ENCODE measurements around the gene LIPC.
A peak's percentile ranks its signal among the peaks of the same experiment; 100 is the strongest.

The LIPC gene

DNA sequence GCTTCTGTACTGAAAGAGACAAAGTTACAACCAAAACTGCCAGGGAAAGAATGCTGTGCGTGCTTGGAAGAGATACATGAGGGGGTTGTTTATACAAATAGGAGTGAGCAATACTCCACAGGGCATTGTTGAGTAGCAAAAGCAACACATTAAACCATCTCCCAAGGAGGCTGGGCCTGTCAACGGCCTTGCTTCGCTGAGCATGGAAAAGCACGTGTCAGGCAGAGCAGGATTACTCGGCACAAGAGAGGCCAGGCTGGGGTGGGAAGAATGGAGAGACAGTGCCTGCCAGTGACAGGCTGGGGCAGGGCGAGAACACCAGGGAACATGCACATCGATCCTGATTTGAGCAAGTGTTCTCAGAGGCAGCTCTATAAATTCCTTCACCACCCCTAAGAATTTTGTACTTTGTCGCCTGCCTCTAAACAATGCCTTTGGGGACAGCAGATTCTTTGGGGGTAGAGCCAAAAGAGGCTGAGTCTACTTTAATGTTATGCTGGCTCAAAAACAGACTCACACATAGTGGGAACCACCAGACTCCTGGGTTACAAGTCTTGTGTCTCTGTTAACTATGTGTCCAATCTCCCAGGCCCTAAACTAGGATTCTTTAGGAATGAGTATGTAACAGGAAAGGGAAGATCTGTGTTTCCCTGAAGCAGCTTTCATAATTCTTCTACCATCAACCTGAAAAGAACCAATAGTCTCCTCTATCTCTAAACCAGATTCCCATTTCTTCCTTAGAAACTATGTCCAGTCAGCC, 67.2 kb downstream of the LIPC start:
- no peak overlapping the region for H2AFZ ChIP-seq (ENCODE audit: low read depth)
- no peaks in the 10 kb centered on the region for H4K20me1 ChIP-seq (ENCODE audit: insufficient read depth)

GRCh38 chr15:58501006-58501405, 69.2 kb downstream of the LIPC start:
- no peak for TF ChIP-seq CTCF (conservative IDR thresholded peaks at IDR 0.05; ENCODE audit: low read depth, low read length)
- H3K4me1 ChIP-seq (ENCODE audit: low read depth, poor library complexity, severe bottlenecking), result peaks cover 42% of the 10 kb centered on the region
- no peak overlapping the region for H3K9ac ChIP-seq
- no peaks in the 10 kb centered on the region for H3K27me3 ChIP-seq (ENCODE audit: insufficient read depth, low read depth)
- no peak overlapping the region for H2AFZ ChIP-seq (ENCODE audit: low read depth)
- no peak overlapping the region for H3K4me2 ChIP-seq
- H3K4me3 ChIP-seq (IDR thresholded peaks at IDR 0.05; ENCODE audit: insufficient read depth, low read depth, low read length), result no peak overlapping the region
- no peak overlapping the region for H3K27ac ChIP-seq
- H3K79me2 ChIP-seq (ENCODE audit: insufficient read depth, low read depth), result no peaks in the 10 kb centered on the region
- no peaks in the 10 kb centered on the region for H4K20me1 ChIP-seq (ENCODE audit: insufficient read depth)
- H3K36me3 ChIP-seq (ENCODE audit: insufficient read depth), result no peaks in the 10 kb centered on the region

More for the DNA sequence above, 67.2 kb downstream of the LIPC start:
- H3K27me3 ChIP-seq (ENCODE audit: insufficient read depth, low read depth), result no peaks in the 10 kb centered on the region
- TF ChIP-seq CTCF (conservative IDR thresholded peaks at IDR 0.05; ENCODE audit: low read depth, low read length), result no peak
- no peaks in the 10 kb centered on the region for H3K79me2 ChIP-seq (ENCODE audit: insufficient read depth, low read depth)
- H3K27ac ChIP-seq, result no peak overlapping the region
- H3K4me1 ChIP-seq (ENCODE audit: low read depth, poor library complexity, severe bottlenecking), result peaks cover 22% of the 10 kb centered on the region
- H3K36me3 ChIP-seq (ENCODE audit: insufficient read depth), result no peaks in the 10 kb centered on the region
- H3K9ac ChIP-seq, result no peak overlapping the region
- no peak overlapping the region for H3K4me3 ChIP-seq (IDR thresholded peaks at IDR 0.05; ENCODE audit: insufficient read depth, low read depth, low read length)
- H3K4me2 ChIP-seq, result no peak overlapping the region

DNA sequence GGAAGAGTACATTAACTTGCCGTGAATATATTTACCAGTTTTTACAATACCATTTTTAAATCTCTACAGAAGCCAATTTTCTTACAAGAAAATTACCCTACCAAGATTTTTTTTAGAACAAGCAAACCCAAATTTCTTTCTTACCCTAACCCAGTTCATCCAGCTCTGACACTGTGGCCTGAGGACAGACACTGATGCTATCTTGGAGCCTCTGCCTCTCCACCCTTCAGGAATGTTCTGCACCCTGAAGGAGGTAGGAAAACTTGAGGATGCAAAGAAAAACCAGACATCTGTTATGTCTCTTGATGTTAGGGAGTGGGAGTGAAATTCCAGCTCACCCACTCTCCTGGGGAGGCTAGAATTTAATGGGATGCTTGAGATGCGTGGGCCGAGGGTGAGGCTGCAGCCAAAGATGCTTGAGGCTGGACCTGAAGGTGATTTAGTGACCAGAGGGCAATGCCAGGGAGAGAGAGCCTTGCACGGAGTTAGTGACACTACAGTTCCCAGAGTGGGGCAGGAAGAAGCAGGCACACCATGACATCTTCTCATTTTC, 69.9 kb downstream of the LIPC start:
- Histone ChIP-seq H3K27me3 (ENCODE audit: insufficient read depth, low read depth) (no peaks in the 10 kb centered on the region), H3K36me3 (ENCODE audit: insufficient read depth) (no peaks in the 10 kb centered on the region), H3K79me2 (ENCODE audit: insufficient read depth, low read depth) (no peaks in the 10 kb centered on the region), H3K4me3 (IDR thresholded peaks at IDR 0.05; ENCODE audit: insufficient read depth, low read depth, low read length) (no peak overlapping the region), H4K20me1 (ENCODE audit: insufficient read depth) (no peaks in the 10 kb centered on the region), H3K27ac (no peak overlapping the region), H2AFZ (ENCODE audit: low read depth) (no peak overlapping the region), H3K4me2 (no peak overlapping the region), H3K9ac (no peak overlapping the region), H3K4me1 (ENCODE audit: low read depth, poor library complexity, severe bottlenecking) (peaks cover 46% of the 10 kb centered on the region)
- no peak for TF ChIP-seq CTCF (conservative IDR thresholded peaks at IDR 0.05; ENCODE audit: low read depth, low read length)

DNA sequence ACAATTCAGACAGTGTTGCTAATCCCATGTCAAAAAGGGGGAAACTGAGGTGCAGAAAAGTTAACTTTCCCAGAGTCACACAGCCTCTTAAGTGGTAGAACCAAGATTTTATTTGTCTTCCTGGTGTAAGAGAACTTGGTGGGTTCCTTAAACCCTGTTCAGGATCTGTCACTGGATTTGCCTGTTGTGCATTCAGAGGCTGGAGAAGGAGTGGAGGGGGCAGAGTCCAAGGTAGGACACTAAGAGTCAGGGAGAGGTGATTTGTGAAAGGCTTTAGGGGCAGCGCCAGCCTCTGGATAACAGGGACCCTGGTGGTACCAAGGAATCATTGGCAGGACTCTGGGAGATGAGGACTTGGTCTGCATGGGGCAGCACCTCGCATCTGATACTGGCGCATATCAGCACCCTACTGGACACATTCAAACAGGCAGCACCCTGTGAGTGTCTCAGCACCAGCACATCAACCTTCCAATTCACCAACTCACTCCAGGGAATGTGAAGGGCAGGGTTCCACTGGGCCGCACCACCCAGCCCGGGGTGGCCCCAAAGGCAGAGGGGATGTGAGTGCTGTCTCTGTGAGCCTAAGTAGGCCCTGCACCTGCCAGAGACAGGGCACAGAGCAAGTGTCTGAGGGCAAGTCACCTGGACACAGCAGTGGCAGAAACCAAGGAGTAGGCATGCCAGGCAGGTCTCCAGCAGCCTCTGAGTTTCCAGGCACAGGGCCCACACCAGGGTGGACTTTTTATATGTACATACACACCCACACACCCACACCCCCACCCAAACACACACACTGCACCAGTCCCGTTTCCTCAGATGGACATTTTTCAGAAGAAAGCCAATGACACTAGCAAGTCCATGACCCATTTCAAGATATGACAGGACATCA, 71.6 kb downstream of the LIPC start:
- Histone ChIP-seq H3K4me3 (IDR thresholded peaks at IDR 0.05; ENCODE audit: insufficient read depth, low read depth, low read length) (no peak overlapping the region), H3K36me3 (ENCODE audit: insufficient read depth) (no peaks in the 10 kb centered on the region), H3K9ac (no peak overlapping the region; the same call in 1 of the 2 replicates), H3K79me2 (ENCODE audit: insufficient read depth, low read depth) (no peaks in the 10 kb centered on the region), H3K27me3 (ENCODE audit: insufficient read depth, low read depth) (no peaks in the 10 kb centered on the region), H3K4me1 (ENCODE audit: low read depth, poor library complexity, severe bottlenecking) (peaks cover 49% of the 10 kb centered on the region), H3K27ac (peak overlapping the region; percentile 55; the same call in 1 of the 2 replicates), H4K20me1 (ENCODE audit: insufficient read depth) (no peaks in the 10 kb centered on the region), H3K4me2 (peak overlapping the region; percentile 55; the same call in 1 of the 2 replicates), H2AFZ (ENCODE audit: low read depth) (peak overlapping the region; percentile 24; the same call in 1 of the 2 replicates)
- no peak for TF ChIP-seq CTCF (conservative IDR thresholded peaks at IDR 0.05; ENCODE audit: low read depth, low read length)
